ENCODE data around the gene METTL1. TPM values are rescaled to one million over a fixed set of nuclear protein-coding genes. Genes with fewer than 3 reads are reported as not detected.
"Not testable (repeated sequence)": the region's sequence is repeated elsewhere in the genome, so short reads cannot be mapped to it uniquely, and the experiment has no call there.

Gene METTL1
- total RNA-seq: 2.8 and 5.8 TPM in 2 replicates

GRCh38 chr12:57771873-57772428 lies at the start of gene METTL1:
Gene METTL1, minus strand, starts transcription at chr12:57772105. Its CDS starts 22 bp downstream, at chr12:57772083.
- FAIRE-seq: no peak
- DNase-seq (ENCODE audit: low read depth): peak; percentile 91
- Histone ChIP-seq H3K36me3 (ENCODE audit: control insufficient read depth, insufficient read depth, low read length) (peaks cover 3% of the 10 kb centered on the region), H3K27me3 (ENCODE audit: control insufficient read depth, insufficient read depth, low read length) (no peaks in the 10 kb centered on the region), H3K4me3 (ENCODE audit: low read depth, low read length) (peak within 1 kb of the TSS; percentile 73)
- TF ChIP-seq CTCF (IDR thresholded peaks at IDR 0.05; ENCODE audit: insufficient read depth, low read length, severe bottlenecking): no peak

GRCh38 chr12:57821015-57821414 lies 49.1 kb upstream of the METTL1 start:
- peaks cover 21% of the 10 kb centered on the region for H3K36me3 ChIP-seq (ENCODE audit: control insufficient read depth, insufficient read depth, low read length)
- not testable (repeated sequence) for FAIRE-seq; H3K27me3 ChIP-seq (ENCODE audit: control insufficient read depth, insufficient read depth, low read length); DNase-seq (ENCODE audit: low read depth); H3K4me3 ChIP-seq (ENCODE audit: low read depth, low read length)

DNA sequence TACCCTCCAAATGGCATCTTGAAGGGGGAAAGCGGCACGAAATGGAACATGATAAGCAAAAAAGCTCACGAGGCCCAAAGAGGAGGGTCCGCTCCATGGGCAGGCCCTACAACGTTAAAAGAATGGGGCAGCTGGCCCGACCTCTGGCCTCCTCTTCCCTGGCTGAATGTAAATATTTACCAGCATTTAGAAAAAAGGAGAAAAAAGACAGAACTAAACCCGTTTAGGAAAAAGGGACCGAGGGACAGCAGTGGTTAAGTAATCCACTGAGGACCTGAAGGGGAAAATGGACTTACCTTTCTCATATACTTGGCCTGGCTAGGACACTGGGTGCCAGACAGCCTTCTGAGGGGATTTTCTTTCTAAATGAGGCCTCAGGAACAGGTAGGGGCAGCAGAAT lies 48.2 kb upstream of the METTL1 start:
- FAIRE-seq; H3K27me3 ChIP-seq (ENCODE audit: control insufficient read depth, insufficient read depth, low read length); DNase-seq (ENCODE audit: low read depth); H3K4me3 ChIP-seq (ENCODE audit: low read depth, low read length): not testable (repeated sequence)
- peaks cover 19% of the 10 kb centered on the region for H3K36me3 ChIP-seq (ENCODE audit: control insufficient read depth, insufficient read depth, low read length)

- not testable (repeated sequence) for H3K36me3 ChIP-seq (ENCODE audit: control insufficient read depth, insufficient read depth, low read length); H3K4me3 ChIP-seq (ENCODE audit: low read depth, low read length); FAIRE-seq; DNase-seq (ENCODE audit: low read depth); H3K27me3 ChIP-seq (ENCODE audit: control insufficient read depth, insufficient read depth, low read length)
Observed at GRCh38 chr12:57817990-57818331, 46.1 kb upstream of the METTL1 start.

DNA sequence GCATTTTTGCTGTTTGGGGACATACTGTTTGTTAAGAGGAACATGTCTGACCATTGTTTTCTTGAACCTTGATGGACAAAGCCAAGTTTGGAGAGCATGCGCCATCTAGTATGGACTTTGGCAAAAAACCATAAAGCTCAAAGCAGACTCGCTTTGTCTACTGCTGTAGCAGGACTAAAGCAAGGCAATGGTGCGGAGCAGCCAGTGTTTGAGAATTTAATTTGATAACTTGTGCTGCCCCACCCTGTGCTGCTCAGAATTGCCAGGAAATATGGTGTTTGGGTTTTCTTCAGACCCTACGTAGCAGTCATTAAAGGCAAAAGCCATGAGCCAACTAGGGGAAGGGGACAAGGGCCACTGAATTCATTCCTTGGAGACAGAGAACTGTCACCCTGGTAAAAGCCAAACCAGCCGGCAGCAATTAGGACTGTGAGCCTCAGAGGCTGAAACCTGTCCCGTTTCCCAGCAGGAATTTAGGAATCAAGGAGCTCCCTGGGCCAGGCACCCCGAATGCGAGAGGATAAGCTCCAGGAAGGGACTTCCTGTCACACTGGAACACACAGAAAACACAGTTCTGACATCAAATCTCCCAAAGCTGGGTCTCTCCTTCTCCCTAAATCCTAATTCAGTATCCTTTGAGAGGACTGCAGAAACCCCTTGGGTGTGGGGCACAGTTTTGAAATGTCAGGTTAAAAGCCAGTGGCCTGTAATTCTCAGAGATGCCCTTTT lies 45.5 kb upstream of the METTL1 start:
- TF ChIP-seq CTCF (IDR thresholded peaks at IDR 0.05; ENCODE audit: insufficient read depth, low read length, severe bottlenecking): no peak
- H3K27me3 ChIP-seq (ENCODE audit: control insufficient read depth, insufficient read depth, low read length): no peaks in the 10 kb centered on the region
- FAIRE-seq (no peak), DNase-seq (ENCODE audit: low read depth) (no peak)
- no peak overlapping the region for H3K4me3 ChIP-seq (ENCODE audit: low read depth, low read length)
- peaks cover 2% of the 10 kb centered on the region for H3K36me3 ChIP-seq (ENCODE audit: control insufficient read depth, insufficient read depth, low read length)

- H3K27me3 ChIP-seq (ENCODE audit: control insufficient read depth, insufficient read depth, low read length): no peaks in the 10 kb centered on the region
- DNase-seq (ENCODE audit: low read depth) (peak; percentile 18), FAIRE-seq (no peak)
- H3K36me3 ChIP-seq (ENCODE audit: control insufficient read depth, insufficient read depth, low read length): peaks cover 2% of the 10 kb centered on the region
- H3K4me3 ChIP-seq (ENCODE audit: low read depth, low read length): no peak overlapping the region
- no peak for TF ChIP-seq CTCF (IDR thresholded peaks at IDR 0.05; ENCODE audit: insufficient read depth, low read length, severe bottlenecking)
Observed at GRCh38 chr12:57816855-57817151, 44.9 kb upstream of the METTL1 start.

- DNase-seq (ENCODE audit: low read depth) (no peak), FAIRE-seq (no peak)
- no peak overlapping the region for H3K4me3 ChIP-seq (ENCODE audit: low read depth, low read length)
- peaks cover 2% of the 10 kb centered on the region for H3K36me3 ChIP-seq (ENCODE audit: control insufficient read depth, insufficient read depth, low read length)
- TF ChIP-seq CTCF (IDR thresholded peaks at IDR 0.05; ENCODE audit: insufficient read depth, low read length, severe bottlenecking): no peak
- no peaks in the 10 kb centered on the region for H3K27me3 ChIP-seq (ENCODE audit: control insufficient read depth, insufficient read depth, low read length)
Observed at GRCh38 chr12:57816001-57816854, 44.3 kb upstream of the METTL1 start.

All from bronchial epithelial cell (primary cell).